Spleen (tissue), 7 donors: ENCODE measurements around the gene SPATA6.

Experiments used
- CTCF ChIP-seq, 11 experiments: fragments of 200-600 bp in 7 of 11; fragments of 450-650 bp in 4 of 11; sonication (generic) in 4 of 11; IDR thresholded peaks in 8 of 11; conservative IDR thresholded peaks in 3 of 11; 1 replicate in 7 of 11; 2 replicates in 4 of 11; pipeline versions ENCODE4 v1.4.0 to v1.8.0; 2016 to 2021; ENCODE audit warnings: antibody characterized with exemption in 11 of 11, inconsistent platforms in 4 of 11, mild to moderate bottlenecking in 1 of 11
- POLR2A ChIP-seq, 3 donors: fragments of 450-650 bp; IDR thresholded peaks; one replicate each; pipeline ENCODE4 v1.5.1; 2017; ENCODE audit warnings: antibody characterized with exemption in 3 of 3, mild to moderate bottlenecking in 1 of 3
- POLR2AphosphoS5 ChIP-seq, 3 donors: sonication (generic); formaldehyde crosslinking; IDR thresholded peaks; one replicate each; pipeline ENCODE4 v1.5.1; 2017; ENCODE audit warnings: antibody characterized with exemption in 3 of 3
- donor health status: DM: no; HTN: no; CAD: no; lungs with moderate emphysema.
- donor health status: DM: no; HTN: no; CAD: no.
- donor health status: DM: no; HTN: no; CAD: no.

DNA sequence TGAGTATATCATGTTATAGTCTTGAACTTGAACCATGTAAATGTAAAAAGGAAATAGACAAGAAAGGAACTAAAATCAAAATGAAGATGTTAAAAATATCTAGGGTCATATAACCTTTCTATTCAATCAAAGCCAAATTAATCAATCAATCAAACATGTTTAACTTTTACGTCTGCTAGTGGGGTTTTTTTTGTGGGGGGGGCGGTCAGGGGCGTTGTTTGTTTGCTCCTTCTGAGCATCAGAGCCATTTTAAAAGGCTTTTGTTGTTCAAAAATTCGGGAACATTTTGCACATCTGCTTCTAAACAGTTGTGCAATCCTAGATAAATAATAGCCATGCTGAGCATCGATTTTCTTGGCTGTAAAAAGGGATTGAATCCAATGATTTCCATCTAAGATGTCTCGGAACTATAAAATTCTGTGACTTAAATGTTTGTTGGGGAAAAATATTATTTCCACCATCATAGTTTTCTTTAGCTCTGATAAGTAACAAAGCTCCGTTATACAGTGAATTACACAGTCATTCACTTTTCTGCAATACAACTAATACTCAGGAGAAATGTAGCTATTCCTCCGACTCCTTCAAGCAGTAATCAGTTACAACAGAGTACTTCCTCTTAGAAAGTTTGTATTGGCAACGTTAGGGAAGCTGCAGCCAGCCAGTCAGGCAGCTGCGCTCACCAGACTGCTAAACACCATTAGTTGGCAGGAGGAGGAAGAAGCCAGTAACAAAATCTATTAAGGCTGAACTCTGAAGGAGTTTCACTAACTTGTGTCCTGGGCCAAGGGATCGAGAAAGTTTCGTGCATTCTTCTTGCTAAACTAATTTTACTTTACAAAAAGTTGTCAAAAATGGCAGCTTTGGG is 2.2 kb downstream of the SPATA6 start:
- TF ChIP-seq CTCF (IDR thresholded peaks at IDR 0.05 in 8 of 11, conservative IDR thresholded peaks at IDR 0.05 in 3 of 11) (no peak), POLR2A (IDR thresholded peaks at IDR 0.05) (peak in 1 of 3 donors; percentile 21), POLR2AphosphoS5 (IDR thresholded peaks at IDR 0.05) (peak in 1 of 3 donors; percentile 70)
